SU-DHL-6 (cell line): ENCODE data around the gene PDHB.
A peak's percentile ranks its signal among the peaks of the same experiment; 100 is the strongest.

Source experiments
- H2AFZ ChIP-seq: fragments of 200-600 bp; sonication (generic); 2 replicates; pipeline ENCODE4 v1.6.1; 2014; ENCODE audit warnings: low read depth, mild to moderate bottlenecking, moderate library complexity, mixed read lengths, antibody characterized with exemption, low read length; ENCODE audit not compliant: severe bottlenecking
- H3F3A ChIP-seq: fragments of 200-600 bp; shearing (Covaris generic); 2 replicates; pipeline ENCODE4 v1.6.0; 2016; ENCODE audit warnings: antibody characterized with exemption, mild to moderate bottlenecking; ENCODE audit not compliant: insufficient read depth
- H3K27ac ChIP-seq: fragments of 200-600 bp; sonication (generic); 2 replicates; pipeline ENCODE4 v1.5.1; 2016; ENCODE audit warnings: low read depth, mild to moderate bottlenecking, low read length, moderate library complexity, mixed read lengths
- H3K27me3 ChIP-seq: fragments of 200-600 bp; sonication (generic), shearing (Covaris generic); 2 replicates; pipeline ENCODE4 v1.6.0; 2014; ENCODE audit warnings: mild to moderate bottlenecking, low read length
- H3K36me3 ChIP-seq: fragments of 200-600 bp; sonication (generic); 2 replicates; pipeline ENCODE4 v1.6.1; 2014; ENCODE audit warnings: mild to moderate bottlenecking, low read length, mixed read lengths
- H3K4me2 ChIP-seq: fragments of 300-600, 200-600 bp; shearing (Covaris generic), sonication (generic); 2 replicates; pipeline ENCODE4 v1.6.0; 2014; ENCODE audit warnings: low read length, low read depth, mild to moderate bottlenecking; ENCODE audit not compliant: poor library complexity, severe bottlenecking
- H3K4me3 ChIP-seq: fragments of 200-600 bp; sonication (generic); 2 replicates; pipeline ENCODE4 v1.5.1; 2014; ENCODE audit warnings: antibody characterized with exemption, low read length, mild to moderate bottlenecking, mixed read lengths; ENCODE audit not compliant: insufficient read depth, poor library complexity, severe bottlenecking
- H3K79me2 ChIP-seq: fragments of 200-600 bp; sonication (generic); 2 replicates; pipeline ENCODE4 v1.6.1; 2014; ENCODE audit warnings: mild to moderate bottlenecking, low read length, moderate library complexity; ENCODE audit not compliant: insufficient read depth
- H3K9ac ChIP-seq: fragments of 200-600 bp; sonication (generic); 2 replicates; pipeline ENCODE4 v1.7.0; 2014; ENCODE audit warnings: mild to moderate bottlenecking, low read length
- H3K9me2 ChIP-seq: fragments of 200-600 bp; sonication (generic); replicated peaks from 2 replicates; pipeline ENCODE4 v1.6.1; 2014; ENCODE audit warnings: low read length; ENCODE audit not compliant: insufficient read depth
- H3K9me3 ChIP-seq: fragments of 200-600 bp; sonication (generic); 2 replicates; pipeline ENCODE4 v1.6.1; 2014; ENCODE audit warnings: low read length, mixed read lengths; ENCODE audit not compliant: insufficient read depth
- H4K20me1 ChIP-seq: fragments of 200-600 bp; sonication (generic); 2 replicates; pipeline ENCODE4 v1.6.1; 2014; ENCODE audit warnings: low read depth, mild to moderate bottlenecking, antibody characterized with exemption, low read length, moderate library complexity, mixed read lengths
- EZH2phosphoT487 ChIP-seq: fragments of 200-600 bp; sonication (generic), shearing (Covaris generic); conservative IDR thresholded peaks from 2 replicates; pipeline ENCODE4 v1.6.1; 2018; ENCODE audit warnings: mild to moderate bottlenecking, antibody characterized with exemption, low read length, moderate library complexity, mixed read lengths
- TF ChIP-seq, protein P1 (sequence below): fragments of 200-600 bp; sonication (generic); IDR thresholded peaks from one replicate; pipeline ENCODE4 v1.5.1; 2017; ENCODE audit warnings: antibody characterized with exemption, mild to moderate bottlenecking, low read length, moderate library complexity; ENCODE audit not compliant: insufficient read depth, poor library complexity, severe bottlenecking

Gene PDHB

DNA sequence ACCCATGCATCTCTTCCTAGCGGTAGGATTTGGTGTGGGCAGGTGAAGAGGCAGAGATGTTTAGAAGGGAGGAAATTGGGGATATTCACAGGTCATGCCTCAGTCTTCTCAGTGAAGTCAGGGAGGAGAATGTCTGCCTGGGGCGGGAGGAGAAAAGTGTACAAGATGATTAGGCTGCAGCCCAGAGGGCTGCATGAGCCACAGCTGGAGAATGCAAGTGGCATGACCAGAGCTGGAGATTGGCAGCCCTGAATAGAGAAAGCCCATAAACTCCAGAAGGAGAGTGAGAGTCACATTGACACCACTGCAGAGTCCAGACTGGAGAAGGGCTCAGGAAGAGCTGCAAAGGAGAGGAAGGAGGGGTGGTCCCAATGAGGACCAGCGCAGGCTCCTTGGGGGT, 22.6 kb downstream of the PDHB start:
- no peaks in the 10 kb centered on the region for H3K79me2 ChIP-seq
- H3K4me3 ChIP-seq: no peak overlapping the region
- no peaks in the 10 kb centered on the region for H3K9me3 ChIP-seq
- H3K9me2 ChIP-seq: no peaks in the 10 kb centered on the region
- no peaks in the 10 kb centered on the region for H4K20me1 ChIP-seq
- peaks cover 11% of the 10 kb centered on the region for H3F3A ChIP-seq
- no peaks in the 10 kb centered on the region for H3K27me3 ChIP-seq
- H3K36me3 ChIP-seq: peaks cover 36% of the 10 kb centered on the region
- TF ChIP-seq, protein P1, sequence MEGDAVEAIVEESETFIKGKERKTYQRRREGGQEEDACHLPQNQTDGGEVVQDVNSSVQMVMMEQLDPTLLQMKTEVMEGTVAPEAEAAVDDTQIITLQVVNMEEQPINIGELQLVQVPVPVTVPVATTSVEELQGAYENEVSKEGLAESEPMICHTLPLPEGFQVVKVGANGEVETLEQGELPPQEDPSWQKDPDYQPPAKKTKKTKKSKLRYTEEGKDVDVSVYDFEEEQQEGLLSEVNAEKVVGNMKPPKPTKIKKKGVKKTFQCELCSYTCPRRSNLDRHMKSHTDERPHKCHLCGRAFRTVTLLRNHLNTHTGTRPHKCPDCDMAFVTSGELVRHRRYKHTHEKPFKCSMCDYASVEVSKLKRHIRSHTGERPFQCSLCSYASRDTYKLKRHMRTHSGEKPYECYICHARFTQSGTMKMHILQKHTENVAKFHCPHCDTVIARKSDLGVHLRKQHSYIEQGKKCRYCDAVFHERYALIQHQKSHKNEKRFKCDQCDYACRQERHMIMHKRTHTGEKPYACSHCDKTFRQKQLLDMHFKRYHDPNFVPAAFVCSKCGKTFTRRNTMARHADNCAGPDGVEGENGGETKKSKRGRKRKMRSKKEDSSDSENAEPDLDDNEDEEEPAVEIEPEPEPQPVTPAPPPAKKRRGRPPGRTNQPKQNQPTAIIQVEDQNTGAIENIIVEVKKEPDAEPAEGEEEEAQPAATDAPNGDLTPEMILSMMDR: no peak
- no peak for TF ChIP-seq EZH2phosphoT487
- no peak overlapping the region for H3K4me2 ChIP-seq
- no peak overlapping the region for H3K9ac ChIP-seq
- no peak overlapping the region for H2AFZ ChIP-seq
- H3K27ac ChIP-seq: no peak overlapping the region

DNA sequence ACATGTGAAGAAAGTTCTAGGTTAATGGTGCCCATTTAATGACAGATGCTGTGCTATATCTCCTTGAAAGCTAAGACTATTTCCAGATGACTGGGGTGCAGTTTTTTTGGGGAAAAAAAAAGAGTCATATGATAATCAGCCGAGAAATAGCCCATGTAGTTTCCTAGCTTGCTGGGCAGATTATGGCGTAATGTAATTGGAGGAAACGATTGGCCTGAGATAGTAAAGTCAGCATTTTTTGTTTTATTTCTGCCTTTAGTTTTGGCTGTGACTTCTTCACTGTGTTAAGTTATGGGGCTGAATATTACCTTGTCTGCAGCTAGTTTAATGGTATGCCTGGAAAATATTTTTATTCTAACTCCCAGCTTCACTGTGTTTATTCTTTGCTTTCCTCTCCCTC, 24.0 kb downstream of the PDHB start:
- Histone ChIP-seq H3K9me3 (no peaks in the 10 kb centered on the region), H3K9ac (no peak overlapping the region), H3K4me2 (no peak overlapping the region), H4K20me1 (no peaks in the 10 kb centered on the region), H3K36me3 (peaks cover 30% of the 10 kb centered on the region), H3F3A (peaks cover 15% of the 10 kb centered on the region), H3K79me2 (no peaks in the 10 kb centered on the region), H3K9me2 (no peaks in the 10 kb centered on the region), H3K27me3 (no peaks in the 10 kb centered on the region), H3K27ac (no peak overlapping the region), H3K4me3 (no peak overlapping the region), H2AFZ (no peak overlapping the region)
- TF ChIP-seq EZH2phosphoT487: no peak
- TF ChIP-seq, protein P1: no peak

DNA sequence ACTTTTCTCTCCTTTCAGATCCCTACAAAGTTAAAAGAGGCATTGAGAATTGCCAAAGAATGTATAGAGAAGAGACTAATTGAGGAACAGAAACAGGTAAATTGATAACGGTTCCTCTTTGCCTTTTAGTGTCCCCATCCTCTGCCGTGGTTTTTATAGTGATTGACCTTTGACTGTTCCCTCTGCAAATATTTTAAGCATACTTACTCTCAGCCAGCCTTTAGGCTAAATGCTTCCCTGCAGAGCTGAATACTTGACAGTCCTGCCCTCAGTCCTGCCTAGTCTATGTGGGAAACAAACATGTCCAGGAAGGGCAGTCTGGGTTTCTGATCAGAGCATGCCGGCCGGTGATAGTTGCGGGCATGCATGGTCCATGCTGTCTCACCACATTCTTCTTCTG, 24.7 kb downstream of the PDHB start:
- TF ChIP-seq, protein P1: no peak
- no peak for TF ChIP-seq EZH2phosphoT487
- no peaks in the 10 kb centered on the region for H3K27me3 ChIP-seq
- no peak overlapping the region for H3K4me3 ChIP-seq
- peaks cover 36% of the 10 kb centered on the region for H3K36me3 ChIP-seq
- no peak overlapping the region for H3K4me2 ChIP-seq
- H3K9me2 ChIP-seq: no peaks in the 10 kb centered on the region
- no peaks in the 10 kb centered on the region for H3K9me3 ChIP-seq
- H3K9ac ChIP-seq: no peak overlapping the region
- H3F3A ChIP-seq: peaks cover 16% of the 10 kb centered on the region
- H3K27ac ChIP-seq: no peak overlapping the region
- H3K79me2 ChIP-seq: no peaks in the 10 kb centered on the region
- H4K20me1 ChIP-seq: no peaks in the 10 kb centered on the region
- H2AFZ ChIP-seq: no peak overlapping the region

DNA sequence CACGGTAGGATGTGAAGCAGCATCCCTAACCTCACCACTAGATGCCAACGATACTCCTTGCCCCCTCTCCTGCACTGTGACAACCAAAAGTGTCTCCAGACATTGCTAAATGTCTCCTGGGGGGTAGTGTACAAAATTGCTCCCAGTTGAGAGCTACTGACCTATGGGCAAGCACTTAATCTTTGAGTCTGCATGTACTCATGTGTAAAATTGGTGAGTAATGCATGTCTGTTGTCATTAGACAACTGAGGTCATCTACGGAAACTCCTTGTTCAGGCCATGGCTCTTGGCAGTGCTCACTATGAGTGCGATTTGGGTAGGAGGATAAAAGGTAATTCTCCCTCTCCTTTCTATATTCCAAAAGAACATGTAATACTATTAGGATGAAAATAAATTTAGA, 29.2 kb downstream of the PDHB start:
- Histone ChIP-seq H3F3A (peaks cover 44% of the 10 kb centered on the region), H4K20me1 (no peaks in the 10 kb centered on the region), H3K9me3 (no peaks in the 10 kb centered on the region), H3K27me3 (no peaks in the 10 kb centered on the region), H3K9me2 (no peaks in the 10 kb centered on the region), H3K9ac (no peak overlapping the region), H3K36me3 (peaks cover 27% of the 10 kb centered on the region), H3K27ac (0 out of 2 replicates have a peak overlapping the region, but pooled peaks have one; percentile 85), H2AFZ (no peak overlapping the region), H3K79me2 (peaks cover 3% of the 10 kb centered on the region; the same call in 1 of the 2 replicates), H3K4me2 (no peak overlapping the region), H3K4me3 (no peak overlapping the region)
- no peak for TF ChIP-seq EZH2phosphoT487
